Measurements from ENCODE around the gene PPP2R5C.
A peak's percentile ranks its signal among the peaks of the same experiment; 100 is the strongest.
"Not testable (repeated sequence)": the region's sequence is repeated elsewhere in the genome, so short reads cannot be mapped to it uniquely, and the experiment has no call there.

The PPP2R5C gene

GRCh38 chr14:101781240-101782061 lies 19.9 kb downstream of the PPP2R5C start:
- DNase-seq (ENCODE audit: low spot score) = peak; percentile 57

GRCh38 chr14:101783260-101784016 lies 21.9 kb downstream of the PPP2R5C start:
- DNase-seq (ENCODE audit: low spot score) = no peak

GRCh38 chr14:101784631-101785030 lies 23.1 kb downstream of the PPP2R5C start:
- no peak for DNase-seq (ENCODE audit: low spot score)

- peak; percentile 40 for DNase-seq (ENCODE audit: low spot score)
Measured at GRCh38 chr14:101788016-101788635, 26.6 kb downstream of the PPP2R5C start.

- no peak for DNase-seq (ENCODE audit: low spot score)
Measured at GRCh38 chr14:101789222-101789621, 27.7 kb downstream of the PPP2R5C start.

- DNase-seq (ENCODE audit: low spot score) = no peak
Measured at GRCh38 chr14:101790232-101790631, 28.7 kb downstream of the PPP2R5C start.

- DNase-seq (ENCODE audit: low spot score) = peak; percentile 62
Measured at GRCh38 chr14:101791919-101792572, 30.5 kb downstream of the PPP2R5C start.

- DNase-seq (ENCODE audit: low spot score) = no peak
Measured at GRCh38 chr14:101796016-101796415, 34.5 kb downstream of the PPP2R5C start.

- no peak for DNase-seq (ENCODE audit: low spot score)
Measured at GRCh38 chr14:101796479-101796878, 35.0 kb downstream of the PPP2R5C start.

- DNase-seq (ENCODE audit: low spot score) = no peak
Measured at GRCh38 chr14:101797856-101798255, 36.3 kb downstream of the PPP2R5C start.

- DNase-seq (ENCODE audit: low spot score) = not testable (repeated sequence)
Measured at GRCh38 chr14:101804373-101804772, 42.9 kb downstream of the PPP2R5C start.

GRCh38 chr14:101806252-101806651 lies 44.7 kb downstream of the PPP2R5C start:
- DNase-seq (ENCODE audit: low spot score) = not testable (repeated sequence)

- DNase-seq (ENCODE audit: low spot score) = no peak
Measured at GRCh38 chr14:101808020-101808641, 46.6 kb downstream of the PPP2R5C start.

- DNase-seq (ENCODE audit: low spot score) = no peak
Measured at GRCh38 chr14:101808894-101809670, 47.6 kb downstream of the PPP2R5C start.

- DNase-seq (ENCODE audit: low spot score) = peak; percentile 90
Measured at GRCh38 chr14:101809671-101810514, 48.4 kb downstream of the PPP2R5C start.

- peak; percentile 35 for DNase-seq (ENCODE audit: low spot score)
Measured at GRCh38 chr14:101810897-101811621, 49.5 kb downstream of the PPP2R5C start.

- DNase-seq (ENCODE audit: low spot score) = no peak
Measured at GRCh38 chr14:101812071-101812470, 50.6 kb downstream of the PPP2R5C start.

GRCh38 chr14:101813171-101813759 lies 51.8 kb downstream of the PPP2R5C start:
- no peak for DNase-seq (ENCODE audit: low spot score)

GRCh38 chr14:101813833-101814232 lies 52.3 kb downstream of the PPP2R5C start:
- DNase-seq (ENCODE audit: low spot score) = no peak
